ENCODE data around the gene ERAS.

GRCh38 chrX:48794911-48795515 lies 31.3 kb upstream of the ERAS start:
- TF ChIP-seq EP300 (IDR thresholded peaks at IDR 0.05; ENCODE audit: low read depth) = no peak
- TF ChIP-seq CTCF (IDR thresholded peaks at IDR 0.05) = no peak
- no peak for TF ChIP-seq POLR2A (IDR thresholded peaks at IDR 0.05)

Data from transverse colon (tissue), 3 donors.